Measurements from ENCODE around the gene SPECC1L. TPM values are rescaled to one million over a fixed set of nuclear protein-coding genes. Genes with fewer than 3 reads are reported as not detected.

Gene SPECC1L
- total RNA-seq, 1 experiment from 2014 or later = 14.1 TPM

DNA sequence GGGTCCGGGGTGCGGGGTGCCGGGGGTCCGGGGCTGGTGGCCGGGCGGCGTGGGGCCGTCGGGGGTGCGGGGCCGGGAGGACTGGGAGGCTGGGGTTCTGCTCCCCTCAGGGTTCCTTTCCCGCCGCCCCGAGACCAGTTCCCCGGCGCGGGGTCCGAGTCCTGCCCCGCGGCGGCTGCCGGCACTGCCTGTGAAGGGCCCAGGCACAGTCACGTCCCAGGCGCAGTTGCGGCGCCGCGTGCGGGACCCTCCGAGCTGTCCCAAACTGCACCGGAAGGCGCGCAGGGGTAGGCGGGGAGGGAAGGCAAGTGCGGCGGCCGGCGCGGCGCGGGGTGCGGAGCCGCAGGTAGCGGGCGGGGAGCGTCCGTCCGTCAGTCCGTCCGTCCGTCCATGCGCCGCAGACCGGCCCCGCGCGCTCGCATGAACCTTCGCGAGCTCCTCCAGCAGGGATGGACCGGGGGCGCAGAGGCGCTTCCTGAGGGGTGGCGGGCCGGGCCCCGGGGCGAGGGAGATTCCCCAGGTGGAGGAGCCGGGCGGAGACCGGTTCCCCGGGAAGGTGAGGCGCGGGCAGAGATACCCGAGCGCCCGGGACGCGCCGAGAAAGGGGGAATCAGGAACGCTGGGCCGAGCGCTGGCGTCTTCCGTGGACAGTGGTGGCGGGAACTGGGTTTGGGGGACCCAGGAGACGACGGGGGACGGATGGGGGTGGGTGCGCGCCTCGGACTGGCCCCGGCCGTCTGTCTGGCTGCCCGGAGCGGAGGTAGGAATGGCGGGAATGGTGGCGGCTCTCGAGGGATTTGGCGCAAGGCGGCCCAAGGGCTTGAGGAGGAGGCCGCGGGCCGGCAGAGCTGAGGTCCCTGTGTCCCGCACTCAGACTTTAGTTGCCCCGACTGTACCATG is 153.6 kb downstream of the SPECC1L start:
- Histone ChIP-seq H3K27me3 (ENCODE audit: low read length) (no peaks in the 10 kb centered on the region), H3K9me3 (ENCODE audit: low read length) (no peaks in the 10 kb centered on the region), H4K20me1 (ENCODE audit: low read length) (no peaks in the 10 kb centered on the region), H3K4me2 (ENCODE audit: low read length) (peak overlapping the region; percentile 81), H3K4me1 (ENCODE audit: insufficient read depth, low read length) (no peaks in the 10 kb centered on the region), H3F3A (ENCODE audit: low read length, unreplicated experiment) (no peaks in the 10 kb centered on the region), H2AFZ (ENCODE audit: low read length) (0 out of 2 replicates have a peak overlapping the region, but pooled peaks have one; percentile 48), H3K79me2 (ENCODE audit: low read length) (no peaks in the 10 kb centered on the region), H3K36me3 (ENCODE audit: low read depth, low read length) (no peaks in the 10 kb centered on the region), H3K27ac (ENCODE audit: low read length) (no peak overlapping the region), H3K9me2 (replicated peaks; ENCODE audit: low read length) (no peaks in the 10 kb centered on the region), H3K4me3 (ENCODE audit: low read length) (peak overlapping the region; percentile 61), H3K9ac (ENCODE audit: low read length) (no peak overlapping the region)
- intact Hi-C loops (cut with micrococcal nuclease) = no loop called here
- ChIA-PET CTCF (interaction anchor here (0.7 kb wide), 1 partner anchor 97 kb away, joined by 3 read pairs; no protein-coding TSS in a partner anchor), POLR2A (ENCODE audit: unreplicated experiment) (no interaction called here)
- TF ChIP-seq EZH2 (IDR thresholded peaks at IDR 0.05; ENCODE audit: low read length, unreplicated experiment) (no peak), CTCF (conservative IDR thresholded peaks at IDR 0.05; ENCODE audit: low read depth, low read length) (no peak), EZH2phosphoT487 (IDR thresholded peaks at IDR 0.05; ENCODE audit: borderline replicate concordance, low read length) (no peak)
- ATAC-seq = peak; percentile 10; the same call in 1 of the 2 replicates
- BruUV-seq (replicated peaks) = no TSS peak
- DNase-seq = no peak

- Histone ChIP-seq H3K27ac (ENCODE audit: low read length) (no peak overlapping the region), H3K9ac (ENCODE audit: low read length) (no peak overlapping the region), H3K4me3 (ENCODE audit: low read length) (no peak overlapping the region), H3K4me2 (ENCODE audit: low read length) (no peak overlapping the region), H3K36me3 (ENCODE audit: low read depth, low read length) (no peaks in the 10 kb centered on the region), H3K9me3 (ENCODE audit: low read length) (no peaks in the 10 kb centered on the region), H3F3A (ENCODE audit: low read length, unreplicated experiment) (no peaks in the 10 kb centered on the region), H3K4me1 (ENCODE audit: insufficient read depth, low read length) (no peaks in the 10 kb centered on the region), H3K27me3 (ENCODE audit: low read length) (no peaks in the 10 kb centered on the region), H2AFZ (ENCODE audit: low read length) (no peak overlapping the region), H3K9me2 (replicated peaks; ENCODE audit: low read length) (no peaks in the 10 kb centered on the region), H4K20me1 (ENCODE audit: low read length) (no peaks in the 10 kb centered on the region), H3K79me2 (ENCODE audit: low read length) (no peaks in the 10 kb centered on the region)
- DNase-seq (no peak), ATAC-seq (no peak)
- ChIA-PET POLR2A (ENCODE audit: unreplicated experiment) (interaction anchor here (0.6 kb wide), 1 partner anchor 424 kb away, joined by 3 read pairs; no protein-coding TSS in a partner anchor), CTCF (no interaction called here)
- intact Hi-C loops (cut with micrococcal nuclease) = no loop called here
- no TSS peak for BruUV-seq (replicated peaks)
- no peak for TF ChIP-seq EZH2 (IDR thresholded peaks at IDR 0.05; ENCODE audit: low read length, unreplicated experiment)
- TF ChIP-seq EZH2phosphoT487 (IDR thresholded peaks at IDR 0.05; ENCODE audit: borderline replicate concordance, low read length) = no peak
- no peak for TF ChIP-seq CTCF (conservative IDR thresholded peaks at IDR 0.05; ENCODE audit: low read depth, low read length)
Observed at GRCh38 chr22:24424901-24425775, 154.5 kb downstream of the SPECC1L start.

Data from PC-3 (cell line).